Measurements from ENCODE around the gene MYH9.

MYH9 gene

GRCh38 chr22:36366291-36366708 lies 21.5 kb downstream of the MYH9 start:
- no peak for DNase-seq

GRCh38 chr22:36365020-36365411 lies 22.8 kb downstream of the MYH9 start:
- DNase-seq, result peak; percentile 55

GRCh38 chr22:36364255-36365019 lies 23.3 kb downstream of the MYH9 start:
- no peak for DNase-seq

GRCh38 chr22:36363349-36363981 lies 24.3 kb downstream of the MYH9 start:
- no peak for DNase-seq

- no peak for DNase-seq
Measured at GRCh38 chr22:36362932-36363331, 24.8 kb downstream of the MYH9 start.

- no peak for DNase-seq
Measured at GRCh38 chr22:36362075-36362474, 25.7 kb downstream of the MYH9 start.

GRCh38 chr22:36360871-36361383 lies 26.8 kb downstream of the MYH9 start:
- DNase-seq, result no peak

GRCh38 chr22:36360011-36360410 lies 27.8 kb downstream of the MYH9 start:
- DNase-seq, result no peak

GRCh38 chr22:36359470-36359996 lies 28.2 kb downstream of the MYH9 start:
- DNase-seq, result no peak

GRCh38 chr22:36358533-36359469 lies 29.0 kb downstream of the MYH9 start:
- DNase-seq, result no peak

- no peak for DNase-seq
Measured at GRCh38 chr22:36356708-36357624, 30.8 kb downstream of the MYH9 start.

- no peak for DNase-seq
Measured at GRCh38 chr22:36355894-36356293, 31.9 kb downstream of the MYH9 start.

GRCh38 chr22:36355362-36355761 lies 32.4 kb downstream of the MYH9 start:
- DNase-seq, result no peak

- DNase-seq, result no peak
Measured at GRCh38 chr22:36352803-36353507, 34.8 kb downstream of the MYH9 start.

GRCh38 chr22:36351921-36352802 lies 35.6 kb downstream of the MYH9 start:
- DNase-seq, result no peak

- DNase-seq, result no peak
Measured at GRCh38 chr22:36350751-36351594, 36.8 kb downstream of the MYH9 start.

- no peak for DNase-seq
Measured at GRCh38 chr22:36349726-36350125, 38.0 kb downstream of the MYH9 start.

- DNase-seq, result no peak
Measured at GRCh38 chr22:36348760-36349159, 39.0 kb downstream of the MYH9 start.

- DNase-seq, result no peak
Measured at GRCh38 chr22:36347094-36347493, 40.7 kb downstream of the MYH9 start.
